ENCODE measurements around the gene GPT2. TPM values are rescaled to one million over a fixed set of nuclear protein-coding genes. Genes with fewer than 3 reads are reported as not detected.

GPT2 gene
- total and polyA plus RNA-seq, 2 donors (not counting 3 experiments of a cell fraction or from before 2014, with no cell fraction given): 10.8 to 17.9 TPM

GRCh38 chr16:46895399-46896313, 11.5 kb downstream of the GPT2 start:
- intact Hi-C loops (cut with micrococcal nuclease): no loop called here
- Histone ChIP-seq H3K9me1 (replicated peaks; ENCODE audit: control insufficient read depth, extremely low read depth, insufficient read depth, low read length) (no peaks in the 10 kb centered on the region), H3K4me1 (ENCODE audit: control insufficient read depth, extremely low read depth, insufficient read depth, low read length) (no peaks in the 10 kb centered on the region), H3K79me2 (ENCODE audit: control insufficient read depth, insufficient read depth, low read length) (no peaks in the 10 kb centered on the region), H3K4me3 (replicated peaks in 1 of 3; ENCODE audit: insufficient read depth in 1 of 3, low read depth in 1 of 3, low read length in 3 of 3) (no peak overlapping the region), H3K27ac (ENCODE audit: insufficient read depth, low read depth, low read length) (no peak overlapping the region), H4K20me1 (replicated peaks; ENCODE audit: control insufficient read depth, extremely low read depth, insufficient read depth, low read length) (no peaks in the 10 kb centered on the region), H3K4me2 (ENCODE audit: insufficient read depth, low read length) (no peak overlapping the region), H2AFZ (ENCODE audit: low read depth, low read length) (no peak overlapping the region), H3K9ac (replicated peaks; ENCODE audit: extremely low read depth, insufficient read depth, low read length) (no peak overlapping the region), H3K9me3 (replicated peaks; ENCODE audit: control insufficient read depth, insufficient read depth, low read length) (no peaks in the 10 kb centered on the region), H3K36me3 (ENCODE audit: control insufficient read depth in 2 of 2, extremely low read depth in 1 of 2, insufficient read depth in 2 of 2, low read length in 2 of 2) (peaks cover 0 to 4% of the 10 kb centered on the region in 2 experiments), H3K27me3 (ENCODE audit: control insufficient read depth in 2 of 2, insufficient read depth in 2 of 2, low read length in 2 of 2) (no peaks in the 10 kb centered on the region)
- ChIA-PET CTCF (interaction anchor here (1.1 to 1.6 kb wide), 4 partner anchors 9 to 42 kb away, joined by 3 read pairs; no protein-coding TSS in a partner anchor), POLR2A (no interaction called here)
- BruUV-seq (replicated peaks): no TSS peak
- dilution Hi-C loops (cut with MboI; ENCODE audit: extremely low pct_ligation_motif_present, low sequenced_read_pairs): no loop called here
- TF ChIP-seq MYC (IDR thresholded peaks at IDR 0.05; ENCODE audit: low read depth, low read length) (no peak), POLR2A (IDR thresholded peaks at IDR 0.05; ENCODE audit: low read depth, low read length) (no peak), GATA2 (IDR thresholded peaks at IDR 0.05; ENCODE audit: insufficient read depth, insufficient read length, low read depth, low read length) (no peak), FOS (IDR thresholded peaks at IDR 0.05; ENCODE audit: borderline replicate concordance, insufficient read depth, low read length) (no peak)
- FAIRE-seq (no peak), DNase-seq (ENCODE audit: low read depth, low spot score) (no peak)

GRCh38 chr16:46896314-46896968, 12.3 kb downstream of the GPT2 start:
- H3K79me2 ChIP-seq (ENCODE audit: control insufficient read depth, insufficient read depth, low read length): no peaks in the 10 kb centered on the region
- ChIA-PET CTCF (interaction anchor here (1.3 to 1.6 kb wide), 2 partner anchors 9 to 43 kb away, joined by 3 read pairs; no protein-coding TSS in a partner anchor), POLR2A (no interaction called here)
- no peaks in the 10 kb centered on the region for H3K9me3 ChIP-seq (replicated peaks; ENCODE audit: control insufficient read depth, insufficient read depth, low read length)
- no peak overlapping the region for H3K4me2 ChIP-seq (ENCODE audit: insufficient read depth, low read length)
- no peak for FAIRE-seq
- no peak overlapping the region for H2AFZ ChIP-seq (ENCODE audit: low read depth, low read length)
- no peak overlapping the region for H3K9ac ChIP-seq (replicated peaks; ENCODE audit: extremely low read depth, insufficient read depth, low read length)
- no peak for DNase-seq (ENCODE audit: low read depth, low spot score)
- H3K27me3 ChIP-seq (ENCODE audit: control insufficient read depth in 2 of 2, insufficient read depth in 2 of 2, low read length in 2 of 2): no peaks in the 10 kb centered on the region
- H3K4me1 ChIP-seq (ENCODE audit: control insufficient read depth, extremely low read depth, insufficient read depth, low read length): no peaks in the 10 kb centered on the region
- dilution Hi-C loops (cut with MboI; ENCODE audit: extremely low pct_ligation_motif_present, low sequenced_read_pairs): no loop called here
- peaks cover 0 to 8% of the 10 kb centered on the region in 2 experiments for H3K36me3 ChIP-seq (ENCODE audit: control insufficient read depth in 2 of 2, extremely low read depth in 1 of 2, insufficient read depth in 2 of 2, low read length in 2 of 2)
- TF ChIP-seq POLR2A (IDR thresholded peaks at IDR 0.05; ENCODE audit: low read depth, low read length): no peak
- TF ChIP-seq MAX (IDR thresholded peaks at IDR 0.05; ENCODE audit: insufficient read depth, insufficient read length): no peak
- no peak for TF ChIP-seq MYC (IDR thresholded peaks at IDR 0.05; ENCODE audit: low read depth, low read length)
- no peak for TF ChIP-seq POLR2AphosphoS5 (IDR thresholded peaks at IDR 0.05; ENCODE audit: insufficient read depth, low read depth, low read length)
- TF ChIP-seq EZH2 (IDR thresholded peaks at IDR 0.05; ENCODE audit: borderline replicate concordance, low read depth, low read length, severe bottlenecking): no peak
- TF ChIP-seq JUN (IDR thresholded peaks at IDR 0.05; ENCODE audit: borderline replicate concordance, insufficient read depth, insufficient read length, low read depth): no peak
- TF ChIP-seq GATA2 (IDR thresholded peaks at IDR 0.05; ENCODE audit: insufficient read depth, insufficient read length, low read depth, low read length): no peak
- TF ChIP-seq CTCF (IDR thresholded peaks at IDR 0.05; ENCODE audit: extremely low read depth in 1 of 2, insufficient read depth in 1 of 2, low read depth in 1 of 2, low read length in 2 of 2): no peak
- no peak for TF ChIP-seq FOS (IDR thresholded peaks at IDR 0.05; ENCODE audit: borderline replicate concordance, insufficient read depth, low read length)
- BruUV-seq (replicated peaks): no TSS peak
- no peaks in the 10 kb centered on the region for H4K20me1 ChIP-seq (replicated peaks; ENCODE audit: control insufficient read depth, extremely low read depth, insufficient read depth, low read length)
- intact Hi-C loops (cut with micrococcal nuclease): no loop called here
- no peak overlapping the region for H3K27ac ChIP-seq (ENCODE audit: insufficient read depth, low read depth, low read length)
- H3K9me1 ChIP-seq (replicated peaks; ENCODE audit: control insufficient read depth, extremely low read depth, insufficient read depth, low read length): no peaks in the 10 kb centered on the region
- H3K4me3 ChIP-seq (replicated peaks in 1 of 3; ENCODE audit: insufficient read depth in 1 of 3, low read depth in 1 of 3, low read length in 3 of 3): no peak overlapping the region

All from endothelial cell of umbilical vein (primary cell).